Ishikawa (cell line): Measurements from ENCODE around the gene PHF21A.

Experiments
- CEBPB ChIP-seq: IDR thresholded peaks from 2 replicates; pipeline ENCODE4 v1.6.1; 2012
- CREB1 ChIP-seq: IDR thresholded peaks from 2 replicates; pipeline ENCODE4 v1.6.1; 2012; ENCODE audit warnings: low read depth
- EGR1 ChIP-seq: IDR thresholded peaks from 2 replicates; pipeline ENCODE4 v1.6.1; 2012
- EP300 ChIP-seq: IDR thresholded peaks from 2 replicates; pipeline ENCODE4 v1.6.1; 2012; ENCODE audit warnings: borderline replicate concordance
- FOXM1 ChIP-seq: IDR thresholded peaks from 2 replicates; pipeline ENCODE4 v1.6.1; 2012; ENCODE audit warnings: low read depth, borderline replicate concordance
- MAX ChIP-seq: IDR thresholded peaks from 2 replicates; pipeline ENCODE4 v1.6.1; 2012
- NFIC ChIP-seq: IDR thresholded peaks from 2 replicates; pipeline ENCODE4 v1.6.1; 2012
- RAD21 ChIP-seq: IDR thresholded peaks from 2 replicates; pipeline ENCODE4 v1.6.1; 2012; ENCODE audit warnings: low read depth
- REST ChIP-seq: IDR thresholded peaks from 2 replicates; pipeline ENCODE4 v1.6.1; 2012; ENCODE audit warnings: low read depth, mild to moderate bottlenecking
- TAF1 ChIP-seq: IDR thresholded peaks from 2 replicates; pipeline ENCODE4 v1.6.1; 2012; ENCODE audit warnings: low read depth, mild to moderate bottlenecking
- TCF12 ChIP-seq: IDR thresholded peaks from 2 replicates; pipeline ENCODE4 v1.6.1; 2012; ENCODE audit warnings: low read depth
- TEAD4 ChIP-seq: IDR thresholded peaks from 2 replicates; pipeline ENCODE4 v1.6.1; 2012
- USF1 ChIP-seq: IDR thresholded peaks from 2 replicates; pipeline ENCODE4 v1.6.1; 2012
- YY1 ChIP-seq: IDR thresholded peaks from 2 replicates; pipeline ENCODE4 v1.6.1; 2012; ENCODE audit warnings: low read depth
- ZBTB7A ChIP-seq: IDR thresholded peaks from 2 replicates; pipeline ENCODE4 v1.6.1; 2012; ENCODE audit warnings: low read depth

PHF21A gene

GRCh38 chr11:45947885-45948284, 173.4 kb downstream of the PHF21A start:
- TF ChIP-seq CEBPB (no peak), EP300 (no peak)

GRCh38 chr11:45945397-45945999, 175.8 kb downstream of the PHF21A start:
- TF ChIP-seq EGR1 (no peak), RAD21 (no peak), EP300 (no peak), TCF12 (no peak), MAX (no peak), TEAD4 (no peak)

- TF ChIP-seq MAX (no peak), CREB1 (no peak), YY1 (no peak), TCF12 (no peak), USF1 (no peak), EGR1 (no peak), TEAD4 (no peak), TAF1 (no peak), RAD21 (no peak), EP300 (no peak), NFIC (no peak), ZBTB7A (no peak), FOXM1 (no peak), REST (no peak), CEBPB (no peak)
Observed at GRCh38 chr11:45942381-45942780, 178.9 kb downstream of the PHF21A start.

GRCh38 chr11:45941285-45941684, 180.0 kb downstream of the PHF21A start:
- TF ChIP-seq MAX (no peak), CEBPB (no peak), TEAD4 (no peak), NFIC (no peak), EGR1 (no peak)

- TF ChIP-seq RAD21, result no peak
- no peak for TF ChIP-seq USF1
- no peak for TF ChIP-seq TCF12
- no peak for TF ChIP-seq MAX
- no peak for TF ChIP-seq CREB1
- TF ChIP-seq TAF1, result no peak
- no peak for TF ChIP-seq FOXM1
- no peak for TF ChIP-seq REST
- no peak for TF ChIP-seq EGR1
- TF ChIP-seq ZBTB7A, result no peak
- TF ChIP-seq EP300, result no peak
- TF ChIP-seq YY1, result no peak
- TF ChIP-seq TEAD4, result no peak
- TF ChIP-seq CEBPB, result no peak
- no peak for TF ChIP-seq NFIC
Observed at GRCh38 chr11:45939836-45940235, 181.4 kb downstream of the PHF21A start.

- TF ChIP-seq RAD21 (no peak), CEBPB (no peak), EP300 (no peak), REST (no peak), TAF1 (no peak), TCF12 (no peak), ZBTB7A (no peak), CREB1 (no peak), NFIC (no peak), USF1 (no peak), TEAD4 (no peak), FOXM1 (no peak), EGR1 (no peak), MAX (no peak), YY1 (no peak)
Observed at GRCh38 chr11:45937916-45938315, 183.3 kb downstream of the PHF21A start.
